ENCODE results near the gene GSTT2. TPM values are rescaled to one million over a fixed set of nuclear protein-coding genes. Genes with fewer than 3 reads are reported as not detected.
"Not testable (repeated sequence)": the region's sequence is repeated elsewhere in the genome, so short reads cannot be mapped to it uniquely, and the experiment has no call there.

The GSTT2 gene
- total and polyA plus RNA-seq, 12 donors, result 0.24 to 6.1 (median 1.00) TPM

- TF ChIP-seq CTCF (IDR thresholded peaks at IDR 0.05) (no peak), POLR2A (IDR thresholded peaks at IDR 0.05) (no peak)
- Histone ChIP-seq H3K27ac (no peak overlapping the region), H3K27me3 (no peaks in the 10 kb centered on the region), H3K9me3 (replicated peaks in 1 of 3) (no peaks in the 10 kb centered on the region), H3K4me1 (replicated peaks in 1 of 2) (no peaks in the 10 kb centered on the region), H3K36me3 (replicated peaks in 1 of 2) (peaks cover 0 to 16% of the 10 kb centered on the region in 2 donors), H3K4me3 (no peak overlapping the region)
- WGBS, 4 donors, result 88 to 94% (median 92%) methylated on average over 2 to 3 of the region's 3 CpGs
- intact Hi-C loops (cut with DNase I), result no loop called here
- DNase-seq, result no peak
These were observed 10.9 kb upstream of the GSTT2 start for GRCh38 chr22:23969071-23969470.

GRCh38 chr22:23970201-23970641 lies 9.7 kb upstream of the GSTT2 start:
- Histone ChIP-seq H3K36me3 (replicated peaks in 1 of 2) (peaks cover 0 to 16% of the 10 kb centered on the region in 2 donors), H3K9me3 (replicated peaks in 1 of 3) (no peaks in the 10 kb centered on the region), H3K27me3 (no peaks in the 10 kb centered on the region), H3K27ac (no peak overlapping the region), H3K4me3 (no peak overlapping the region), H3K4me1 (replicated peaks in 1 of 2) (no peaks in the 10 kb centered on the region)
- DNase-seq, result no peak
- 70 to 83% (median 81%) methylated on average over 5 of the region's 5 CpGs for WGBS, 4 donors
- intact Hi-C loops (cut with DNase I), result loop anchor here in 1 of 2 donors (5.0 kb wide), 1 partner anchor 43 kb away; no protein-coding TSS in a partner anchor
- TF ChIP-seq POLR2A (IDR thresholded peaks at IDR 0.05) (no peak), CTCF (IDR thresholded peaks at IDR 0.05) (no peak)

- intact Hi-C loops (cut with DNase I), result loop anchor here in 1 of 2 donors (5.0 kb wide), 1 partner anchor 44 kb away; no protein-coding TSS in a partner anchor
- H3K4me1 ChIP-seq (replicated peaks in 1 of 2), result no peaks in the 10 kb centered on the region
These were observed 9.0 kb upstream of the GSTT2 start for GRCh38 chr22:23970816-23971486.

GRCh38 chr22:23971927-23972326 lies 8.0 kb upstream of the GSTT2 start:
- intact Hi-C loops (cut with DNase I), result loop anchor here in 1 of 2 donors (5.0 kb wide), 1 partner anchor 45 kb away; no protein-coding TSS in a partner anchor
- peaks cover 0 to 16% of the 10 kb centered on the region in 2 donors for H3K36me3 ChIP-seq (replicated peaks in 1 of 2)
- not testable (repeated sequence) for H3K4me1 ChIP-seq (replicated peaks in 1 of 2); H3K27me3 ChIP-seq; H3K4me3 ChIP-seq; H3K27ac ChIP-seq; H3K9me3 ChIP-seq (replicated peaks in 1 of 3); DNase-seq
- 92 to 100% (median 96%) methylated on average over 3 of the region's 3 CpGs for WGBS, 4 donors

More at GRCh38 chr22:23970816-23971486, 9.0 kb upstream of the GSTT2 start:
- Histone ChIP-seq H3K4me3 (no peak overlapping the region), H3K27ac (no peak overlapping the region), H3K36me3 (replicated peaks in 1 of 2) (peaks cover 0 to 16% of the 10 kb centered on the region in 2 donors), H3K27me3 (no peaks in the 10 kb centered on the region), H3K9me3 (replicated peaks in 1 of 3) (no peaks in the 10 kb centered on the region)
- DNase-seq, result no peak
- 72 to 94% (median 80%) methylated on average over 5 to 6 of the region's 6 CpGs for WGBS, 4 donors
- no peak for TF ChIP-seq CTCF (IDR thresholded peaks at IDR 0.05)
- no peak for TF ChIP-seq POLR2A (IDR thresholded peaks at IDR 0.05)

GRCh38 chr22:23974345-23974744 lies 5.6 kb upstream of the GSTT2 start, which contains the start of gene DDT:
Gene DDT, minus strand, starts transcription at chr22:23974441. Its CDS starts 27 bp downstream, at chr22:23974414.
- not testable (repeated sequence) for H3K27me3 ChIP-seq; H3K4me3 ChIP-seq; DNase-seq; H3K4me1 ChIP-seq (replicated peaks in 1 of 2); H3K27ac ChIP-seq; H3K9me3 ChIP-seq (replicated peaks in 1 of 3)
- WGBS, 4 donors, result no CpG with 5 or more reads among the region's 29 CpGs
- peaks cover 0 to 16% of the 10 kb centered on the region in 2 donors for H3K36me3 ChIP-seq (replicated peaks in 1 of 2)
- intact Hi-C loops (cut with DNase I), result loop anchor here in 1 of 2 donors (5.0 kb wide), 1 partner anchor 47 kb away; no protein-coding TSS in a partner anchor

- not testable (repeated sequence) for H3K9me3 ChIP-seq (replicated peaks in 1 of 3); H3K27ac ChIP-seq; H3K4me3 ChIP-seq; H3K27me3 ChIP-seq; H3K4me1 ChIP-seq (replicated peaks in 1 of 2)
- peak in 2 of 7 donors; percentile 19 to 54 for DNase-seq
- 15 to 29% methylated on average over 8 of the region's 27 CpGs; no CpG with 5 or more reads in 2 of the 4 donors for WGBS, 4 donors
- peaks cover 0 to 16% of the 10 kb centered on the region in 2 donors for H3K36me3 ChIP-seq (replicated peaks in 1 of 2)
- intact Hi-C loops (cut with DNase I), result loop anchor here in 1 of 2 donors (5.0 kb wide), 1 partner anchor 48 kb away; no protein-coding TSS in a partner anchor
These were observed 5.0 kb upstream of the GSTT2 start for GRCh38 chr22:23974836-23975352.

- intact Hi-C loops (cut with DNase I); H3K27me3 ChIP-seq; DNase-seq; H3K9me3 ChIP-seq (replicated peaks in 1 of 3); H3K36me3 ChIP-seq (replicated peaks in 1 of 2); H3K4me3 ChIP-seq; H3K27ac ChIP-seq; H3K4me1 ChIP-seq (replicated peaks in 1 of 2): not testable (repeated sequence)
- 81 to 89% methylated on average over 3 to 7 of the region's 12 CpGs; no CpG with 5 or more reads in 2 of the 4 donors for WGBS, 4 donors
These were observed 2.6 kb upstream of the GSTT2 start for GRCh38 chr22:23977304-23977703.

- H3K4me3 ChIP-seq; DNase-seq; H3K4me1 ChIP-seq (replicated peaks in 1 of 2); H3K27ac ChIP-seq; H3K9me3 ChIP-seq (replicated peaks in 1 of 3); intact Hi-C loops (cut with DNase I); H3K36me3 ChIP-seq (replicated peaks in 1 of 2); H3K27me3 ChIP-seq: not testable (repeated sequence)
- 22 to 52% methylated on average over 3 to 5 of the region's 7 CpGs; no CpG with 5 or more reads in 2 of the 4 donors for WGBS, 4 donors
These were observed 633 bp downstream of the GSTT2 start for GRCh38 chr22:23980567-23980966.

Data from adrenal gland (tissue), 12 donors.